ENCODE data around the gene WDR64. TPM values are rescaled to one million over a fixed set of nuclear protein-coding genes. Genes with fewer than 3 reads are reported as not detected.

The WDR64 gene
- total and polyA plus RNA-seq, 2 experiments from 2014 or later: not detected

GRCh38 chr1:241827264-241827663, 175.2 kb downstream of the WDR64 start (continued):
- no peak for TF ChIP-seq ETS1 (IDR thresholded peaks at IDR 0.05)
- TF ChIP-seq, protein P1, sequence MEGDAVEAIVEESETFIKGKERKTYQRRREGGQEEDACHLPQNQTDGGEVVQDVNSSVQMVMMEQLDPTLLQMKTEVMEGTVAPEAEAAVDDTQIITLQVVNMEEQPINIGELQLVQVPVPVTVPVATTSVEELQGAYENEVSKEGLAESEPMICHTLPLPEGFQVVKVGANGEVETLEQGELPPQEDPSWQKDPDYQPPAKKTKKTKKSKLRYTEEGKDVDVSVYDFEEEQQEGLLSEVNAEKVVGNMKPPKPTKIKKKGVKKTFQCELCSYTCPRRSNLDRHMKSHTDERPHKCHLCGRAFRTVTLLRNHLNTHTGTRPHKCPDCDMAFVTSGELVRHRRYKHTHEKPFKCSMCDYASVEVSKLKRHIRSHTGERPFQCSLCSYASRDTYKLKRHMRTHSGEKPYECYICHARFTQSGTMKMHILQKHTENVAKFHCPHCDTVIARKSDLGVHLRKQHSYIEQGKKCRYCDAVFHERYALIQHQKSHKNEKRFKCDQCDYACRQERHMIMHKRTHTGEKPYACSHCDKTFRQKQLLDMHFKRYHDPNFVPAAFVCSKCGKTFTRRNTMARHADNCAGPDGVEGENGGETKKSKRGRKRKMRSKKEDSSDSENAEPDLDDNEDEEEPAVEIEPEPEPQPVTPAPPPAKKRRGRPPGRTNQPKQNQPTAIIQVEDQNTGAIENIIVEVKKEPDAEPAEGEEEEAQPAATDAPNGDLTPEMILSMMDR (conservative IDR thresholded peaks at IDR 0.05; ENCODE audit: low read depth in 2 of 2): no peak

- Histone ChIP-seq H3F3A (replicated peaks; ENCODE audit: low read depth) (no peaks in the 10 kb centered on the region), H3K79me2 (replicated peaks; ENCODE audit: insufficient read depth) (no peaks in the 10 kb centered on the region), H3K36me3 (ENCODE audit: insufficient read depth) (no peaks in the 10 kb centered on the region), H3K4me1 (ENCODE audit: insufficient read depth) (no peaks in the 10 kb centered on the region), H3K4me3 (no peak overlapping the region), H3K4me2 (no peak overlapping the region), H2AFZ (0 out of 2 replicates have a peak overlapping the region, but pooled peaks have one; percentile 49), H3K9me2 (ENCODE audit: insufficient read depth) (no peaks in the 10 kb centered on the region), H4K20me1 (replicated peaks; ENCODE audit: insufficient read depth) (no peaks in the 10 kb centered on the region), H3K27ac (ENCODE audit: low read depth) (no peak overlapping the region), H3K27me3 (ENCODE audit: insufficient read depth) (no peaks in the 10 kb centered on the region)
- peaks cover 6% of the 10 kb centered on the region; the same call in 1 of the 3 replicates for H3K4me1 Mint-ChIP-seq
- H3K4me3 Mint-ChIP-seq: no peak overlapping the region
- ATAC-seq (peak; percentile 61), DNase-seq (ENCODE audit: low spot score) (peak; percentile 5)
- H3K9me3 Mint-ChIP-seq: no peaks in the 10 kb centered on the region
- no peak overlapping the region for H3K27ac Mint-ChIP-seq
- H3K36me3 Mint-ChIP-seq (ENCODE audit: low read depth): no peaks in the 10 kb centered on the region
- peaks cover 2% of the 10 kb centered on the region for H3K27me3 Mint-ChIP-seq (ENCODE audit: insufficient read depth, low read depth, poor library complexity)
- no peak for TF ChIP-seq STAT1 (IDR thresholded peaks at IDR 0.05; ENCODE audit: unreplicated experiment)
- TF ChIP-seq ETS1 (IDR thresholded peaks at IDR 0.05): no peak
- TF ChIP-seq, protein P1 (conservative IDR thresholded peaks at IDR 0.05; ENCODE audit: low read depth in 2 of 2): no peak
- no peak for TF ChIP-seq ZNF331 (CRISPR knock-in tag; IDR thresholded peaks at IDR 0.05; ENCODE audit: low read depth)
- no peak for TF ChIP-seq REST (IDR thresholded peaks at IDR 0.05; ENCODE audit: unreplicated experiment)
- TF ChIP-seq POLR2AphosphoS5 (IDR thresholded peaks at IDR 0.05; ENCODE audit: low read depth): no peak
- no peak for TF ChIP-seq CREB1 (CRISPR knock-in tag; IDR thresholded peaks at IDR 0.05; ENCODE audit: low read depth)
- TF ChIP-seq NANOG (IDR thresholded peaks at IDR 0.05; ENCODE audit: borderline replicate concordance): no peak
Observed at GRCh38 chr1:241828463-241829021, 176.5 kb downstream of the WDR64 start.
